Esophagus squamous epithelium (tissue), 5 donors: ENCODE measurements around the gene LAMTOR2. TPM values are rescaled to one million over a fixed set of nuclear protein-coding genes. Genes with fewer than 3 reads are reported as not detected.

ENCODE experiments used
- DNase-seq: peaks from one replicate; lab custom pipeline; 2025; lab: John Stamatoyannopoulos, UW
- H3K27ac ChIP-seq, 4 donors: fragments of 200-600 bp; sonication (generic); one replicate each; pipeline ENCODE4 v1.5.1; 2016 to 2019; ENCODE audit warnings: mild to moderate bottlenecking in 1 of 4
- H3K27me3 ChIP-seq, 4 donors: fragments of 200-600 bp; sonication (generic); 1 replicate in 3 of 4; 2 replicates in 1 of 4; pipeline versions ENCODE4 v1.5.1 to v1.6.0; 2017 to 2021; ENCODE audit warnings: antibody characterized with exemption in 1 of 4
- H3K36me3 ChIP-seq, 3 donors: fragments of 200-600 bp; sonication (generic); one replicate each; pipeline ENCODE4 v1.5.1; 2016 to 2019
- H3K4me1 ChIP-seq, 3 donors: fragments of 200-600 bp; sonication (generic); one replicate each; pipeline ENCODE4 v1.5.1; 2017 to 2019
- H3K4me3 ChIP-seq, 4 donors: fragments of 200-600 bp; sonication (generic); 1 replicate in 3 of 4; 2 replicates in 1 of 4; pipeline ENCODE4 v1.5.1; 2016 to 2019; ENCODE audit warnings: mild to moderate bottlenecking in 2 of 4, moderate library complexity in 1 of 4
- H3K9me3 ChIP-seq, 3 donors: fragments of 200-600 bp; sonication (generic); one replicate each; pipeline ENCODE4 v1.5.1; 2016 to 2019
- CTCF ChIP-seq, 6 experiments: fragments of 450-650 bp in 4 of 6; fragments of 200-600 bp in 2 of 6; sonication (generic) in 2 of 6; IDR thresholded peaks; one replicate each; pipeline ENCODE4 v1.5.1; 2016 to 2019; ENCODE audit warnings: antibody characterized with exemption in 6 of 6, mild to moderate bottlenecking in 4 of 6, moderate library complexity in 4 of 6
- POLR2A ChIP-seq, 4 donors: fragments of 450-650 bp; IDR thresholded peaks; one replicate each; pipeline ENCODE4 v1.6.1; 2017; ENCODE audit warnings: antibody characterized with exemption in 4 of 4, mild to moderate bottlenecking in 4 of 4, moderate library complexity in 3 of 4
- WGBS, 2 donors: methylation state at CpG; one replicate each; pipeline ENCODE4 v1.1.5; 2018; 5-methylcytosine and 5-hydroxymethylcytosine counted together
- intact Hi-C: fragments of 100-400 bp; cut with DNase I; formaldehyde crosslinking; loops from one replicate; pipeline ENCODE4 v1.15.0; 2022
- total RNA-seq, 4 donors: library from RNA; depleted of rRNA; stranded (reverse); fragments of >200 nt; gene quantifications; one replicate each; pipeline ENCODE4 v1.1.0, GENCODE V29; 2016
- donor health status: DM: yes; HTN: yes; CAD: no.

The LAMTOR2 gene
- total RNA-seq, 4 donors from 2014 or later, result 41.4 to 67.1 (median 53.3) TPM

- intact Hi-C loops, result loop anchor here (10.0 kb wide), 1 partner anchor 121 kb away; the partner anchor contains the start of gene KHDC4
- no peak for DNase-seq
- H3K4me3 ChIP-seq, result peak overlapping the region; percentile 84 to 95 (median 88)
- H3K9me3 ChIP-seq, result no peaks in the 10 kb centered on the region
- no peaks in the 10 kb centered on the region for H3K27me3 ChIP-seq
- 45 to 65% methylated on average over 5 to 7 of the region's 17 CpGs for WGBS, 2 donors
- peak overlapping the region; percentile 95 to 98 (median 96) for H3K27ac ChIP-seq
- TF ChIP-seq CTCF (IDR thresholded peaks at IDR 0.05) (no peak), POLR2A (IDR thresholded peaks at IDR 0.05) (no peak)
- H3K36me3 ChIP-seq, result peaks cover 0 to 16% (median 0%) of the 10 kb centered on the region in 3 donors
- peaks cover 0 to 48% (median 11%) of the 10 kb centered on the region in 3 donors for H3K4me1 ChIP-seq
Observed at GRCh38 chr1:156055281-156056048, 883 bp downstream of the LAMTOR2 start.

DNA sequence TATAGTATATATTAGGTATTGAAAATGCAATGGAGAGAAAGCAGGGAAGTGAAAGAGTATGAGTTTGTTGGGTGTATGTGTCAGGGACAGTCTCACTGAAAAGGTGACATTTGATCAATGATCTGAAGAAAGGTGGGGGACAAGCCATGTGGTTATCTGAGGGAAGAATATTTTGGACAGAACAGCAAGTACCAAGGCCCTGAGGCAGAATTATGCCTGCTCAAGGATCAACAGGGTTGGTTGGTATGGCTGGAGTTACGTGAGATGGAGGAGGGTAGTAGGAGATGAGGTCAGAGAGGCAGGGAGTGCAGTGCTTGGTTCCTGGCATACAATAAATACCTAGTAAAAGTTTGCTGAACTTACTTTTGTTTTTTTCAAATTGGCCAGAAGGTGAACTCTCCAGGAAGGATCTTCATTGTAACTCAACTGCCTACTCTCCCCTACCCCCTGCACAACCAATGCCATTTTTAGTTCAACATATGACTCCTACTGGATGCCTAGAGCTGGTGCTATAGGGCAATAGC, 1.8 kb downstream of the LAMTOR2 start:
- no peak for DNase-seq
- Histone ChIP-seq H3K9me3 (no peaks in the 10 kb centered on the region), H3K27ac (no peak overlapping the region), H3K27me3 (no peaks in the 10 kb centered on the region), H3K4me1 (peaks cover 0 to 51% (median 11%) of the 10 kb centered on the region in 3 donors), H3K4me3 (no peak overlapping the region), H3K36me3 (peaks cover 0 to 8% (median 0%) of the 10 kb centered on the region in 3 donors)
- intact Hi-C loops, result loop anchor here (10.0 kb wide), 1 partner anchor 122 kb away; the partner anchor contains the start of gene KHDC4
- whole genome bisulfite sequencing, 2 donors, result 88 to 90% methylated on average over 1 of the region's 1 CpG
- TF ChIP-seq CTCF (IDR thresholded peaks at IDR 0.05) (no peak), POLR2A (IDR thresholded peaks at IDR 0.05) (no peak)

GRCh38 chr1:156060937-156061636, 6.5 kb downstream of the LAMTOR2 start, which contains the start of gene RAB25:
TSS of gene RAB25 (plus strand) at chr1:156061160. CDS start at chr1:156061401, 241 bp downstream.
- no peaks in the 10 kb centered on the region for H3K9me3 ChIP-seq

DNA sequence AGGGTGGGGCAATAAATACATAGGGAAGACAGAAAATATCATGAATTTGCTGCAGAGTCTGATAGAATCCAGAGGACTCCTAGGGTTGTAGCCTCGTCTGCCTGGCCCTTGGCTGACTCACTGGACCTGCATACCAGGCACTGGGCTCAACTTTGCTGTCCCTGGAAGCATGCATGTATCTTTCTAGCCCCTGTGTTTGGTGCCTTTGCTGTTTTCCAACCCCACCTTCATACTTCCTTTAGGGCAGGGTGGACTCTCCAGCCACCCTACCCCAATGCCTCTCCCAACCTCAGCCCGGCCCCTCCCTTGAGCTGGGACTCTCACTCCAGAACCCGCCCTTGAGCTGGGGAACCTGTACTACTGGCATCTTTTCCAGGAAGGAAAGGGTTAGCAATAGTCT, 7.6 kb downstream of the LAMTOR2 start:
- no peaks in the 10 kb centered on the region for H3K27me3 ChIP-seq
- 48 to 71% methylated on average over 2 to 3 of the region's 3 CpGs for WGBS, 2 donors
- DNase-seq, result no peak
- peak overlapping the region; percentile 83 to 93 (median 90) for H3K27ac ChIP-seq
- H3K4me1 ChIP-seq, result peaks cover 0 to 52% (median 0%) of the 10 kb centered on the region in 3 donors
- H3K36me3 ChIP-seq, result peaks cover 0 to 30% (median 0%) of the 10 kb centered on the region in 3 donors
- peak overlapping the region; percentile 43 to 63 (median 51) for H3K4me3 ChIP-seq
- H3K9me3 ChIP-seq, result no peaks in the 10 kb centered on the region
- intact Hi-C loops, result no loop called here
- TF ChIP-seq POLR2A (IDR thresholded peaks at IDR 0.05) (no peak), CTCF (IDR thresholded peaks at IDR 0.05) (no peak)

More at GRCh38 chr1:156060937-156061636, 6.5 kb downstream of the LAMTOR2 start, which contains the start of gene RAB25:
- WGBS, 2 donors, result 15 to 47% methylated on average over 8 to 11 of the region's 11 CpGs
- Histone ChIP-seq H3K4me1 (peaks cover 0 to 59% (median under 1%) of the 10 kb centered on the region in 3 donors), H3K36me3 (peaks cover 0 to 27% (median 0%) of the 10 kb centered on the region in 3 donors), H3K4me3 (peak within 1 kb of the TSS; percentile 43 to 63 (median 51)), H3K27ac (peak within 1 kb of the TSS; percentile 83 to 93 (median 90)), H3K27me3 (no peaks in the 10 kb centered on the region)
- intact Hi-C loops, result no loop called here
- no peak for DNase-seq
- TF ChIP-seq POLR2A (IDR thresholded peaks at IDR 0.05), result peak in 2 of 4 donors; percentile 43 to 73
- TF ChIP-seq CTCF (IDR thresholded peaks at IDR 0.05), result no peak
